HCT116 (cell line): Measurements from ENCODE around the gene MGAT4A. TPM values are rescaled to one million over a fixed set of nuclear protein-coding genes. Genes with fewer than 3 reads are reported as not detected.

Source experiments
- ATAC-seq: fragments of 200-7000 bp; cut with Tn5 transposase; 2 replicates; pipeline ENCODE4 v1.9.1; 2020; ENCODE audit warnings: mild to moderate bottlenecking, moderate library complexity
- BruUV-seq: library from RNA; stranded (reverse); fragments of 400-500 nt; replicated peaks from 2 replicates; lab custom pipeline; 2021; lab: Mats Ljungman, UMichigan
- CTCF ChIA-PET: fragments of 300-600 bp; sonication (Branson Sonifier 250); formaldehyde crosslinking; loops from one replicate; lab custom pipeline; 2021; ENCODE audit warnings: antibody characterized with exemption; lab: Charles Lee
- POLR2A ChIA-PET: fragments of 300-600, 350-600 bp; sonication (Branson Sonifier 250); formaldehyde crosslinking; loops from one replicate; lab custom pipeline; 2021; ENCODE audit warnings: antibody characterized with exemption; lab: Charles Lee
- RAD21 ChIA-PET, 2 experiments: fragments of 300-600 bp; sonication (Branson Sonifier 250); formaldehyde crosslinking; loops; one replicate each; lab custom pipeline; 2023; ENCODE audit warnings: low total read pairs in 2 of 2; ENCODE audit not compliant: uncharacterized antibody in 2 of 2, unreplicated experiment in 2 of 2, low non-redundant PET in 1 of 2; lab: Charles Lee
- DNase-seq: peaks from one replicate; pipeline ENCODE4 v3.0.0-alpha.2; 2010; ENCODE audit warnings: low read depth, low spot score
- H2AFZ ChIP-seq: fragments of 200-600 bp; shearing (Covaris generic), sonication (generic); 2 replicates; pipeline ENCODE4 v1.6.1; 2017; ENCODE audit warnings: low read depth, mixed run types, mixed read lengths, antibody characterized with exemption, low read length; ENCODE audit not compliant: poor library complexity, severe bottlenecking
- H3K27ac ChIP-seq: 2 replicates; pipeline ENCODE4 v1.5.1; 2012; ENCODE audit warnings: low read depth, low read length
- H3K27me3 ChIP-seq: fragments of 200-600 bp; sonication (generic); 2 replicates; pipeline ENCODE4 v1.6.1; 2016; ENCODE audit warnings: mixed run types, low read length, mixed read lengths; ENCODE audit not compliant: insufficient read depth
- H3K36me3 ChIP-seq, 2 experiments: fragments of 200-500 bp in 1 of 2; fragments of 200-600 bp in 1 of 2; sonication (Bioruptor generic) in 1 of 2; sonication (generic) in 1 of 2; 2 replicates each; pipeline versions ENCODE4 v1.5.1 to v1.6.1; 2014 to 2016; ENCODE audit warnings: low read length in 2 of 2, inconsistent platforms in 1 of 2, mixed read lengths in 1 of 2, mixed run types in 1 of 2; ENCODE audit not compliant: insufficient read depth in 2 of 2, control insufficient read depth in 1 of 2
- H3K4me1 ChIP-seq, 2 experiments: fragments of 200-600 bp in 1 of 2; sonication (generic) in 1 of 2; 2 replicates each; pipeline versions ENCODE4 v1.5.1 to v1.6.1; 2012 to 2017; ENCODE audit warnings: low read length in 2 of 2, inconsistent platforms in 1 of 2, mild to moderate bottlenecking in 1 of 2, mixed read lengths in 1 of 2, mixed run types in 1 of 2, moderate library complexity in 1 of 2; ENCODE audit not compliant: insufficient read depth in 2 of 2, control insufficient read depth in 1 of 2
- H3K4me2 ChIP-seq: fragments of 200-600 bp; sonication (generic); 2 replicates; pipeline ENCODE4 v1.6.1; 2017; ENCODE audit warnings: mixed run types, low read length, mixed read lengths
- H3K4me3 ChIP-seq, 2 experiments: fragments of 200-600 bp in 1 of 2; sonication (generic) in 1 of 2; replicated peaks in 1 of 2; 2 replicates each; pipeline ENCODE4 v1.5.1; 2011 to 2016; ENCODE audit warnings: low read length in 2 of 2, control low read depth in 1 of 2, low read depth in 1 of 2, mild to moderate bottlenecking in 1 of 2, mixed read lengths in 1 of 2, mixed run types in 1 of 2
- H3K79me2 ChIP-seq: fragments of 200-600 bp; sonication (generic); 2 replicates; pipeline ENCODE4 v1.6.1; 2017; ENCODE audit warnings: mild to moderate bottlenecking, mixed run types, low read length, moderate library complexity, mixed read lengths; ENCODE audit not compliant: insufficient read depth
- H3K9ac ChIP-seq: fragments of 200-600 bp; sonication (generic); 2 replicates; pipeline ENCODE4 v1.6.1; 2016; ENCODE audit warnings: low read length, mixed read lengths
- H3K9me2 ChIP-seq: fragments of 200-600 bp; sonication (generic), shearing (Covaris generic); 2 replicates; pipeline ENCODE4 v1.6.1; 2017; ENCODE audit warnings: mixed run types, mild to moderate bottlenecking, moderate library complexity; ENCODE audit not compliant: insufficient read depth
- H3K9me3 ChIP-seq, 2 experiments: fragments of 200-500 bp in 1 of 2; fragments of 200-600 bp in 1 of 2; sonication (Bioruptor generic) in 1 of 2; sonication (generic) in 1 of 2; 2 replicates each; pipeline ENCODE4 v1.6.1; 2014 to 2017; ENCODE audit warnings: low read length in 2 of 2, mixed read lengths in 2 of 2, inconsistent platforms in 1 of 2, low read depth in 1 of 2, mild to moderate bottlenecking in 1 of 2, mixed run types in 1 of 2, moderate library complexity in 1 of 2; ENCODE audit not compliant: control insufficient read depth in 1 of 2, insufficient read depth in 1 of 2
- H4K20me1 ChIP-seq: fragments of 200-600 bp; sonication (generic), shearing (Covaris generic); 2 replicates; pipeline ENCODE4 v1.6.1; 2017; ENCODE audit warnings: mixed run types, mild to moderate bottlenecking, moderate library complexity; ENCODE audit not compliant: insufficient read depth
- EGR1 ChIP-seq: IDR thresholded peaks from 2 replicates; pipeline ENCODE4 v1.6.1; 2012; ENCODE audit warnings: low read depth
- EZH2 ChIP-seq: fragments of 200-600 bp; sonication (generic); IDR thresholded peaks from 2 replicates; pipeline ENCODE4 v1.6.1; 2017; ENCODE audit warnings: antibody characterized with exemption, mixed run types
- EZH2phosphoT487 ChIP-seq: fragments of 200-600 bp; IDR thresholded peaks from 2 replicates; pipeline ENCODE4 v1.6.1; 2018; ENCODE audit warnings: antibody characterized with exemption, borderline replicate concordance
- FOSL1 ChIP-seq: IDR thresholded peaks from 2 replicates; pipeline ENCODE4 v1.6.1; 2012; ENCODE audit warnings: low read depth
- POLR2AphosphoS5 ChIP-seq: IDR thresholded peaks from 2 replicates; pipeline ENCODE4 v1.6.1; 2011; ENCODE audit warnings: mild to moderate bottlenecking, low read depth, low read length, moderate library complexity
- RAD21 ChIP-seq: IDR thresholded peaks from 2 replicates; pipeline ENCODE4 v1.6.1; 2012; ENCODE audit warnings: low read depth, mild to moderate bottlenecking
- SIN3A ChIP-seq: IDR thresholded peaks from 2 replicates; pipeline ENCODE4 v1.6.1; 2012; ENCODE audit warnings: low read depth
- SRF ChIP-seq: IDR thresholded peaks from 2 replicates; pipeline ENCODE4 v1.6.1; 2012; ENCODE audit warnings: low read depth
- ZNF274 ChIP-seq: fragments of 200-500 bp; sonication (Bioruptor generic); IDR thresholded peaks from 2 replicates; pipeline ENCODE4 v1.6.1; 2014; ENCODE audit warnings: mild to moderate bottlenecking, low read depth, low read length, inconsistent platforms
- intact Hi-C: fragments of 100-400 bp; cut with micrococcal nuclease; formaldehyde crosslinking; loops from 2 replicates; pipeline ENCODE4 v1.10.0; 2022
- total RNA-seq: library from RNA; stranded (reverse); gene quantifications from one replicate; pipeline ENCODE4 v1.2.1, GENCODE V29; 2021; ENCODE audit not compliant: unreplicated experiment
- TF ChIP-seq, protein P1 (sequence below): IDR thresholded peaks from 2 replicates; pipeline ENCODE4 v1.6.1; 2011; ENCODE audit warnings: mild to moderate bottlenecking, low read length, moderate library complexity; ENCODE audit not compliant: insufficient replicate concordance; ENCODE audit errors: extremely low read depth
- TF ChIP-seq, protein P2 (sequence below), 3 experiments: fragments of 200-600 bp in 1 of 3; sonication (generic) in 1 of 3; IDR thresholded peaks in 2 of 3; conservative IDR thresholded peaks in 1 of 3; 2 replicates each; pipeline ENCODE4 v1.5.1; 2012 to 2017; ENCODE audit warnings: low read depth in 2 of 3, low read length in 2 of 3, antibody characterized with exemption in 1 of 3, borderline replicate concordance in 1 of 3, control low read depth in 1 of 3, mild to moderate bottlenecking in 1 of 3, mixed read lengths in 1 of 3, mixed run types in 1 of 3, moderate library complexity in 1 of 3; ENCODE audit not compliant: insufficient read depth in 1 of 3

The MGAT4A gene
- total RNA-seq, 1 experiment from 2014 or later: 10.2 TPM

GRCh38 chr2:98572211-98572610 lies 158.7 kb downstream of the MGAT4A start:
- Histone ChIP-seq H4K20me1 (no peaks in the 10 kb centered on the region), H3K9me3 (no peaks in the 10 kb centered on the region), H2AFZ (no peak overlapping the region), H3K79me2 (no peaks in the 10 kb centered on the region), H3K36me3 (peaks cover 0 to 10% of the 10 kb centered on the region in 2 experiments; a peak in 1 of 4 replicates), H3K4me1 (no peaks in the 10 kb centered on the region), H3K27ac (no peak overlapping the region), H3K27me3 (no peaks in the 10 kb centered on the region), H3K4me3 (no peak overlapping the region), H3K4me2 (no peak overlapping the region), H3K9me2 (no peaks in the 10 kb centered on the region), H3K9ac (no peak overlapping the region)
- DNase-seq (no peak), ATAC-seq (no peak)
- ChIA-PET RAD21 (no interaction called here), POLR2A (no interaction called here), CTCF (no interaction called here)
- intact Hi-C loops: no loop called here
- no TSS peak for BruUV-seq
- no peak for TF ChIP-seq EZH2
- TF ChIP-seq EGR1: no peak
- TF ChIP-seq, protein P1, sequence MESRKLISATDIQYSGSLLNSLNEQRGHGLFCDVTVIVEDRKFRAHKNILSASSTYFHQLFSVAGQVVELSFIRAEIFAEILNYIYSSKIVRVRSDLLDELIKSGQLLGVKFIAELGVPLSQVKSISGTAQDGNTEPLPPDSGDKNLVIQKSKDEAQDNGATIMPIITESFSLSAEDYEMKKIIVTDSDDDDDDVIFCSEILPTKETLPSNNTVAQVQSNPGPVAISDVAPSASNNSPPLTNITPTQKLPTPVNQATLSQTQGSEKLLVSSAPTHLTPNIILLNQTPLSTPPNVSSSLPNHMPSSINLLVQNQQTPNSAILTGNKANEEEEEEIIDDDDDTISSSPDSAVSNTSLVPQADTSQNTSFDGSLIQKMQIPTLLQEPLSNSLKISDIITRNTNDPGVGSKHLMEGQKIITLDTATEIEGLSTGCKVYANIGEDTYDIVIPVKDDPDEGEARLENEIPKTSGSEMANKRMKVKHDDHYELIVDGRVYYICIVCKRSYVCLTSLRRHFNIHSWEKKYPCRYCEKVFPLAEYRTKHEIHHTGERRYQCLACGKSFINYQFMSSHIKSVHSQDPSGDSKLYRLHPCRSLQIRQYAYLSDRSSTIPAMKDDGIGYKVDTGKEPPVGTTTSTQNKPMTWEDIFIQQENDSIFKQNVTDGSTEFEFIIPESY: no peak
- no peak for TF ChIP-seq EZH2phosphoT487
- no peak for TF ChIP-seq SRF
- TF ChIP-seq POLR2AphosphoS5: no peak
- no peak for TF ChIP-seq SIN3A
- TF ChIP-seq RAD21: no peak
- no peak for TF ChIP-seq FOSL1
- TF ChIP-seq ZNF274: no peak
- TF ChIP-seq, protein P2, sequence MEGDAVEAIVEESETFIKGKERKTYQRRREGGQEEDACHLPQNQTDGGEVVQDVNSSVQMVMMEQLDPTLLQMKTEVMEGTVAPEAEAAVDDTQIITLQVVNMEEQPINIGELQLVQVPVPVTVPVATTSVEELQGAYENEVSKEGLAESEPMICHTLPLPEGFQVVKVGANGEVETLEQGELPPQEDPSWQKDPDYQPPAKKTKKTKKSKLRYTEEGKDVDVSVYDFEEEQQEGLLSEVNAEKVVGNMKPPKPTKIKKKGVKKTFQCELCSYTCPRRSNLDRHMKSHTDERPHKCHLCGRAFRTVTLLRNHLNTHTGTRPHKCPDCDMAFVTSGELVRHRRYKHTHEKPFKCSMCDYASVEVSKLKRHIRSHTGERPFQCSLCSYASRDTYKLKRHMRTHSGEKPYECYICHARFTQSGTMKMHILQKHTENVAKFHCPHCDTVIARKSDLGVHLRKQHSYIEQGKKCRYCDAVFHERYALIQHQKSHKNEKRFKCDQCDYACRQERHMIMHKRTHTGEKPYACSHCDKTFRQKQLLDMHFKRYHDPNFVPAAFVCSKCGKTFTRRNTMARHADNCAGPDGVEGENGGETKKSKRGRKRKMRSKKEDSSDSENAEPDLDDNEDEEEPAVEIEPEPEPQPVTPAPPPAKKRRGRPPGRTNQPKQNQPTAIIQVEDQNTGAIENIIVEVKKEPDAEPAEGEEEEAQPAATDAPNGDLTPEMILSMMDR (IDR thresholded peaks at IDR 0.05 in 2 of 3, conservative IDR thresholded peaks at IDR 0.05 in 1 of 3; ENCODE audit: borderline replicate concordance in 1 of 3, insufficient read depth in 1 of 3, low read depth in 2 of 3, low read length in 2 of 3): no peak
